Measurements from ENCODE around the gene MUSTN1.

GRCh38 chr3:52794612-52795099, 40.2 kb downstream of the MUSTN1 start, which contains the start of gene ITIH3:
- no peak for TF ChIP-seq EZH2 (IDR thresholded peaks at IDR 0.05; ENCODE audit: low read length)
- TF ChIP-seq, protein P1, sequence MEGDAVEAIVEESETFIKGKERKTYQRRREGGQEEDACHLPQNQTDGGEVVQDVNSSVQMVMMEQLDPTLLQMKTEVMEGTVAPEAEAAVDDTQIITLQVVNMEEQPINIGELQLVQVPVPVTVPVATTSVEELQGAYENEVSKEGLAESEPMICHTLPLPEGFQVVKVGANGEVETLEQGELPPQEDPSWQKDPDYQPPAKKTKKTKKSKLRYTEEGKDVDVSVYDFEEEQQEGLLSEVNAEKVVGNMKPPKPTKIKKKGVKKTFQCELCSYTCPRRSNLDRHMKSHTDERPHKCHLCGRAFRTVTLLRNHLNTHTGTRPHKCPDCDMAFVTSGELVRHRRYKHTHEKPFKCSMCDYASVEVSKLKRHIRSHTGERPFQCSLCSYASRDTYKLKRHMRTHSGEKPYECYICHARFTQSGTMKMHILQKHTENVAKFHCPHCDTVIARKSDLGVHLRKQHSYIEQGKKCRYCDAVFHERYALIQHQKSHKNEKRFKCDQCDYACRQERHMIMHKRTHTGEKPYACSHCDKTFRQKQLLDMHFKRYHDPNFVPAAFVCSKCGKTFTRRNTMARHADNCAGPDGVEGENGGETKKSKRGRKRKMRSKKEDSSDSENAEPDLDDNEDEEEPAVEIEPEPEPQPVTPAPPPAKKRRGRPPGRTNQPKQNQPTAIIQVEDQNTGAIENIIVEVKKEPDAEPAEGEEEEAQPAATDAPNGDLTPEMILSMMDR (optimal IDR thresholded peaks at IDR 0.05 in 1 of 3, IDR thresholded peaks at IDR 0.05 in 1 of 3, conservative IDR thresholded peaks at IDR 0.05 in 1 of 3; ENCODE audit: extremely low read depth in 1 of 3, insufficient read depth in 2 of 3, low read length in 3 of 3) = no peak

Data from keratinocyte (primary cell).